Heart right ventricle (tissue), 16 donors: Measurements from ENCODE around the gene PLXNC1. TPM values are rescaled to one million over a fixed set of nuclear protein-coding genes. Genes with fewer than 3 reads are reported as not detected.

Experiments
- ATAC-seq, 8 donors: fragments of 200-7000 bp; cut with Tn5 transposase; one replicate each; pipeline ENCODE4 v1.9.1; 2020; ENCODE audit warnings: mild to moderate bottlenecking in 8 of 8, moderate library complexity in 8 of 8, moderate number of reproducible peaks in 1 of 8
- DNase-seq, 2 donors: peaks; one replicate each; pipeline ENCODE4 v3.0.0-alpha.2; 2020
- H3K27ac ChIP-seq, 10 donors: fragments of 200-600 bp; sonication (generic) in 2 of 10; one replicate each; pipeline versions ENCODE4 v1.5.0 to v1.8.0; 2020 to 2022; ENCODE audit warnings: mild to moderate bottlenecking in 3 of 10
- H3K27me3 ChIP-seq, 7 donors: fragments of 200-600 bp; one replicate each; pipeline ENCODE4 v1.8.0; 2021 to 2022; ENCODE audit warnings: mild to moderate bottlenecking in 2 of 7
- H3K36me3 ChIP-seq, 9 donors: fragments of 200-600 bp; sonication (generic) in 1 of 9; one replicate each; pipeline versions ENCODE4 v1.5.0 to v1.8.0; 2020 to 2022; ENCODE audit warnings: mild to moderate bottlenecking in 2 of 9
- H3K4me1 ChIP-seq, 9 donors: fragments of 200-600 bp; sonication (generic) in 1 of 9; one replicate each; pipeline versions ENCODE4 v1.5.0 to v1.8.0; 2020 to 2022; ENCODE audit warnings: mild to moderate bottlenecking in 4 of 9
- H3K4me3 ChIP-seq, 10 donors: fragments of 200-600 bp; sonication (generic) in 2 of 10; one replicate each; pipeline versions ENCODE4 v1.5.0 to v1.8.0; 2020 to 2022; ENCODE audit warnings: mild to moderate bottlenecking in 7 of 10, moderate library complexity in 2 of 10
- H3K9me3 ChIP-seq, 11 donors: fragments of 200-600 bp in 10 of 11; sonication (generic) in 2 of 11; one replicate each; pipeline versions ENCODE4 v1.5.0 to v1.8.0; 2013 to 2022; ENCODE audit warnings: mild to moderate bottlenecking in 2 of 11, control low read depth in 1 of 11, moderate library complexity in 1 of 11
- WGBS, 2 donors: extraction: QIAGEN DNeasy Blood & Tissue Kit; methylation state at CpG; one replicate each; pipeline ENCODE4 v1.1.7; 2013; ENCODE audit warnings: inconsistent platforms in 1 of 2; 5-methylcytosine and 5-hydroxymethylcytosine counted together
- intact Hi-C, 10 donors: fragments of 100-400 bp; cut with DNase I; formaldehyde crosslinking; loops; one replicate each; pipeline versions ENCODE4 v1.11.1 to v1.14.2; 2022
- polyA plus RNA-seq, 2 donors: library from polyadenylated mRNA; stranded (reverse); fragments of 200-250 nt; gene quantifications; one replicate each; pipeline ENCODE4 v1.2.3, GENCODE V29; 2013
- total RNA-seq, 10 donors: library from RNA; stranded (reverse); fragmentation: NEBNext Ultra II Directional in 3 of 10; extraction: Animal tissue kit (Norgen Biotek cat#: 25700) in 3 of 10; gene quantifications; one replicate each; pipeline versions ENCODE4 v1.2.1 to v1.2.4, GENCODE V29; 2021 to 2023
- TF ChIP-seq, protein P1 (sequence below), 9 donors: fragments of 200-600 bp; sonication (generic) in 2 of 9; IDR thresholded peaks; one replicate each; pipeline versions ENCODE4 v1.5.0 to v1.8.0; 2021 to 2022; ENCODE audit warnings: antibody characterized with exemption in 9 of 9, mild to moderate bottlenecking in 5 of 9, moderate library complexity in 1 of 9
- donor health status: Arrhythmogenic right ventricular cardiomyopathy.
- donor health status: ischemic (EF 13 %, LVEDD 7.1; RV severe dilation, severe dysfunction).
- donor health status: healthy with polysubstance abuse.
- donor health status: DM: no; HTN: yes; CAD: no.
- donor health status: DM: no; HTN: no; CAD: no.
- donor health status: ischemic (EF 25% LVEDD 6.9; RV normal size, moderate dysfunction).
- donor health status: ischemic (EF 25% LVEDD 5.7; RV mildly dilated, moderate dysfunction).
- donor health status: healthy.
- donor health status: DM: yes; HTN: yes; CAD: no.
- donor health status: Ischemic cardiomyopathy.
- donor health status: ischemic (EF 35%, LVEDD 5.7; RV mildly dilated, moderate dysfunction).
- donor health status: nonischemic (EF 11% LVEDD 7.7; RV severe dilation, severe dysfunction).
- donor health status: DM: yes; HTN: yes; CAD: no.
- donor health status: PGD.
- donor health status: ischemic (EF 29% LVEDD 5.4; RV normal size, mild dysfunction).
- donor health status: nonischemic (EF 23%, LVEDD 6.1; RV moderate dilation, normal function).

Gene PLXNC1
- total and polyA plus RNA-seq, 12 donors: 0.72 to 8.5 (median 2.7) TPM

DNA sequence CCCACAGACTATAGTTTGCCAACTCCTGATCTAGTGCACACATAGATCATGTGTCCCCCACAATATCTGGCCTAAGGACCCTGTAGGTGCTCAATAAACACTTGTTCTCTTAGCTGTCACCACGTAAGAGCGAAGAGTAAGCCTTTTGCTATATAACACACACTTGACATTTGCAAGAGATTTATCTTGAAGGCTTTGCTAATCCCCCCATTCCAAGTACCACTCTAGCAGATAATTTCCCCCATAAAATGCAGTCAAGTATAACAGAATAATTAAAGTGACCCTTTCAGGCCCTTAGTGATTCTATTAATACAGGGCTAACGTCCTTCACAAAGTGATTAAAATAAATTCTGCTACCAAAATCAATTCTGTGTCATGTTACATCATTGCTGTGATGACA lies 87.5 kb downstream of the PLXNC1 start:
- no peak overlapping the region for H3K4me3 ChIP-seq
- intact Hi-C loops: no loop called here
- WGBS, 2 donors: 74 to 79% methylated on average over 3 of the region's 3 CpGs

DNA sequence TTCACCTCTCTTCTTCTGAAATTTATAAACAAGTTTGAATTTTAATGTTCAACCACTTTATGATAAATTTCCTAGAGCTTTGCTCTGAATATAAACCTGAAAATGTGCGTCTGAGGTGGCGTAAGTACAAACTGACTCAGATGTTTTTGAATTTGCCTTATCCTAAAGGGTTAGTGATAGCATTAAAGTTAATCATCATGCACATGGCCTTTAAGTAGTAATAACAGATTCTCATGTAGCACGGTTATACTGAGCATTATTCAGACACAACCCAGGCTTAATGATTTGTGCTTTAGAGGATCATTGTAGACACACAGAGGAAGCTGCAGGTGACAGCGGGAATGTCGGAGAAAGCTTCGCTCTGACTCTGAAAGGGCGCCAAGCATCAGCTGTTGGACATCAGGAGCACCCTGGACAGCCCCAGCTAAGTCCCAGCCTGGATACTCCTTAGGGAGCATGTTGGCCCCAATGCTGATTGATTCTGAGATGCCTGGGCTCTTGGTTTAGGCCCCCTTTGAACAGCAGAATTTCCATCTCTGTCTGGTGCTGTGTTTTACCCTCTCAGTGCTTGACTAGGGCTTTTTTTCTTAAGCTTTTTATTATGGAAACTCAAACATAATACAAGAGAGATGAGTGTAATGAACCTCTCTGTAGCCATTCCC lies 91.1 kb downstream of the PLXNC1 start:
- Histone ChIP-seq H3K27me3 (no peaks in the 10 kb centered on the region), H3K4me3 (no peak overlapping the region), H3K27ac (no peak overlapping the region), H3K9me3 (no peaks in the 10 kb centered on the region), H3K4me1 (peaks cover 0 to 35% (median 0%) of the 10 kb centered on the region in 9 donors), H3K36me3 (peaks cover 0 to 18% (median 0%) of the 10 kb centered on the region in 9 donors)
- no peak for ATAC-seq
- intact Hi-C loops: no loop called here
- no peak for DNase-seq
- 87 to 91% methylated on average over 7 of the region's 7 CpGs for WGBS, 2 donors
- TF ChIP-seq, protein P1, sequence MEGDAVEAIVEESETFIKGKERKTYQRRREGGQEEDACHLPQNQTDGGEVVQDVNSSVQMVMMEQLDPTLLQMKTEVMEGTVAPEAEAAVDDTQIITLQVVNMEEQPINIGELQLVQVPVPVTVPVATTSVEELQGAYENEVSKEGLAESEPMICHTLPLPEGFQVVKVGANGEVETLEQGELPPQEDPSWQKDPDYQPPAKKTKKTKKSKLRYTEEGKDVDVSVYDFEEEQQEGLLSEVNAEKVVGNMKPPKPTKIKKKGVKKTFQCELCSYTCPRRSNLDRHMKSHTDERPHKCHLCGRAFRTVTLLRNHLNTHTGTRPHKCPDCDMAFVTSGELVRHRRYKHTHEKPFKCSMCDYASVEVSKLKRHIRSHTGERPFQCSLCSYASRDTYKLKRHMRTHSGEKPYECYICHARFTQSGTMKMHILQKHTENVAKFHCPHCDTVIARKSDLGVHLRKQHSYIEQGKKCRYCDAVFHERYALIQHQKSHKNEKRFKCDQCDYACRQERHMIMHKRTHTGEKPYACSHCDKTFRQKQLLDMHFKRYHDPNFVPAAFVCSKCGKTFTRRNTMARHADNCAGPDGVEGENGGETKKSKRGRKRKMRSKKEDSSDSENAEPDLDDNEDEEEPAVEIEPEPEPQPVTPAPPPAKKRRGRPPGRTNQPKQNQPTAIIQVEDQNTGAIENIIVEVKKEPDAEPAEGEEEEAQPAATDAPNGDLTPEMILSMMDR (IDR thresholded peaks at IDR 0.05): no peak

More for the DNA sequence above, 87.5 kb downstream of the PLXNC1 start:
- H3K27me3 ChIP-seq: no peaks in the 10 kb centered on the region
- ATAC-seq: no peak
- no peak for DNase-seq
- H3K4me1 ChIP-seq: peaks cover 0 to 16% (median 0%) of the 10 kb centered on the region in 9 donors
- TF ChIP-seq, protein P1 (IDR thresholded peaks at IDR 0.05): no peak
- peaks cover 0 to 18% (median 0%) of the 10 kb centered on the region in 9 donors for H3K36me3 ChIP-seq
- no peaks in the 10 kb centered on the region for H3K9me3 ChIP-seq
- H3K27ac ChIP-seq: no peak overlapping the region

DNA sequence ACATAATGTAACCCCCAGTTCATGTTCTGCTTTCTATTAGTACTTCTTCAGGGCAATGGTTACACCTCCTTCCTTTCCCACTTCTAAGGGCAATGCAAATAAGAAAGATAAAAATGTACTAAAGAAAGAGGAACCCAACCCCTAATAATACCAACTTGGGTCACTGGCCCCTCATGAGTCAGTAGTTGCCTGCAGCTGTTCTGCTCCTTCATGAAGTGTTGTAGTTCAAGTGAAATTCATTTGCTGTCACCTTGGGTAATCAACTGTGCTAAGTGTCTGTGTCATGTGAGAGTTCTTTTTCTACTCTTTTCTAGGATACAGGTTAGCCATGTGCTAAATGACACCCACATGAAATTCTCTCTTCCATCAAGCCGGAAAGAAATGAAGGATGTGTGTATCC lies 91.8 kb downstream of the PLXNC1 start:
- intact Hi-C loops: no loop called here
- H3K4me3 ChIP-seq: no peak overlapping the region
- DNase-seq: no peak
- no peaks in the 10 kb centered on the region for H3K9me3 ChIP-seq
- H3K27me3 ChIP-seq: no peaks in the 10 kb centered on the region
- WGBS, 2 donors: 86 to 93% methylated on average over 1 of the region's 1 CpG
- H3K27ac ChIP-seq: peak overlapping the region in 1 of 10 donors; percentile 1
- peaks cover 0 to 42% (median 0%) of the 10 kb centered on the region in 9 donors for H3K4me1 ChIP-seq
- H3K36me3 ChIP-seq: peaks cover 0 to 18% (median 0%) of the 10 kb centered on the region in 9 donors
- TF ChIP-seq, protein P1 (IDR thresholded peaks at IDR 0.05): no peak
- no peak for ATAC-seq

DNA sequence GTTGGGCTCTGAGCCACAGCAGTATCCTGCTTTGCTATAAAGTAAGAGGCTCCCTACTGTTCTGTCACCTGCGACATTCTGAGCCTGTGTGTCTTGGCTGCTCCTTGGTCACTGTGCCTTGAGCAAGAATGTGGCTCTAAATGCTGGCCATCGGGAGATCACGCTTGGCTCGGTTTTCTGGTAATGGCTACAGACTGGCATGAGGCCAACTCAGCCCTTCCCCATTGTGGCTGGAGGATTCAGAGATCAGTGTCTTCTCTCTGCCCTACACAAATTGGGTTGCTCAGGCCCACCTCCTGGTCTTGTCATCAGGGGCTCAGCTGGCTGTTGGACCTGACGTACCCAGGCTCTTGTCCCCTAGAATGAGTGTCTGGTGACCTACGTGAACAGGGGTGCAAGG lies 94.5 kb downstream of the PLXNC1 start:
- ATAC-seq: peak in 2 of 8 donors; percentile 24 to 29
- TF ChIP-seq, protein P1 (IDR thresholded peaks at IDR 0.05): no peak
- intact Hi-C loops: no loop called here
- Histone ChIP-seq H3K36me3 (peaks cover 0 to 21% (median 0%) of the 10 kb centered on the region in 9 donors), H3K27ac (no peak overlapping the region), H3K27me3 (no peaks in the 10 kb centered on the region), H3K4me1 (peaks cover 0 to 50% (median 0%) of the 10 kb centered on the region in 9 donors), H3K4me3 (no peak overlapping the region), H3K9me3 (no peaks in the 10 kb centered on the region)
- DNase-seq: peak in 1 of 2 donors; percentile 13
- 72 to 85% methylated on average over 6 of the region's 6 CpGs for WGBS, 2 donors
